Measurements from ENCODE around the gene JMJD1C.
"Not testable (repeated sequence)": the region's sequence is repeated elsewhere in the genome, so short reads cannot be mapped to it uniquely, and the experiment has no call there.

The JMJD1C gene

DNA sequence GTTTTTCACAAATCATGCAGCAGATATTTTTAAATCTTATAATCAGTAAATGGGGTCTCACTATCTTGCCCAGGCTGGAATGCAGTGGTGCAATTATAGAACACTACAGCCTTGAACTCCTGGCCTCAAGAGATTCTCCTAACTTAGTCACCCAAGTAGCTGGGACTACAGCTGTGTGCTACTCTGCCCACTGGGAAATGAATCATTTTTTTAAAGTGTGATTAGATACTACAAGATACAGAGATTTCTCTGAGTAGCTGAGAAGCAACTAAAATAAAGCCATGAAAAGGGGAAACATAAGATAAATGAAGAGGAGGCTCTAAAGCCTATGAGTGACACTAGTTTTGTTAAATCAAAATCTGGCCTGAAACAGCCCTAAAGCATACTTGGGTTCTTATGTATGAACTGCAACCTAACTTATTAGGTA, 119.7 kb downstream of the JMJD1C start:
- DNase-seq: no peak

DNA sequence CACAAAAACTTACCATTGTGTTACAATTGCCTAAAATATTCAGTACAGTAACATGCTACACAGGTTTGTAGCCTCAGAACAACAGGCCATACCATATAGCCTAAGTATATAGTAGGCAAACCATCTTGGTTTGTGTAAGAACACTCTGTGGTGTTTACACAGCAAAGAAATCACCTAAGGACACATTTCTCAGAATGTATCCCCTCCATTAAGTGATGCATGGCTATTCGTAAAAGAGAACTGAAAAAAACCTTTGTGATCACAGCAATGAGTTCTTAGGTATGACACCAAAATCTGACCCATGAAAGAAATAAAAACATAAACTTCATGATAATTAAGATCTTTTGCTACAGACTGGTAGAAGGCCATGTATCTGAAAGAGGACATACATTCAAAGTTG, 121.5 kb downstream of the JMJD1C start:
- no peak for DNase-seq

DNA sequence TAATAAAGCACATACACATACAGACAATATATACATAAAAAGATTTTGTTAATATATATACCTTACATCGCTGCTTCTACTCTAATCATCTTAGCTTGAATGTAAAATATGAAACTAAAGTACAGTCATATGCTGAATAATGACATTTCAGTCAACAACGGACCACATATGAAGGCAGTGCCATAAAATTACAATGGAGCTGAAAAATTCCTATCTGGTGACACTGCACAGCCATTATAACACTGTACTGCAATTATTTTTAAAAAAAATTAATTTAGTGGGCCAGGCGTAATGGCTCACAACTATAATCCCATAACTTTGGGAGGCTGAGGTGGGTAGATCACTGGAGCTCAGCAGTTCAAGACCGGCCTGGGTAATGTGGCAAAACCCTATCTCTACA, 122.3 kb downstream of the JMJD1C start:
- DNase-seq: no peak

DNA sequence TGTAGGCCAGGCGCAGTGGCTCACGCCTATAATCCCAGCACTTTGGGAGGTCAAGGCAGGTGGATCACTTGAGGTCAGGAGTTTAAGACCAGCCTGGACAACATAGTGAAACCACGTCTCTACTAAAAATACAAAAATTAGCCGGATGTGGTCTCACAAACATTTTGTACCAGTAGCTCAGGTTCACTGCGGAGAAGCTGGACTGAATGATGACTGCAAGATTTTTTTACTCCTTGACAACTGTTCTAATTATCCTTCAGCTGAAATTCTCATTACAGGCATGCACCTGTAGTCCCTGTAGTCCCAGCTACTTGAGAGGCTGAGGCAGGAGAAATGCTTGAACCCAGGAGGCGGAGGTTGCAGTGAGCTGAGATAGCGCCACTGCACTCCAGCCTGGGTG, 126.1 kb downstream of the JMJD1C start:
- not testable (repeated sequence) for DNase-seq

DNA sequence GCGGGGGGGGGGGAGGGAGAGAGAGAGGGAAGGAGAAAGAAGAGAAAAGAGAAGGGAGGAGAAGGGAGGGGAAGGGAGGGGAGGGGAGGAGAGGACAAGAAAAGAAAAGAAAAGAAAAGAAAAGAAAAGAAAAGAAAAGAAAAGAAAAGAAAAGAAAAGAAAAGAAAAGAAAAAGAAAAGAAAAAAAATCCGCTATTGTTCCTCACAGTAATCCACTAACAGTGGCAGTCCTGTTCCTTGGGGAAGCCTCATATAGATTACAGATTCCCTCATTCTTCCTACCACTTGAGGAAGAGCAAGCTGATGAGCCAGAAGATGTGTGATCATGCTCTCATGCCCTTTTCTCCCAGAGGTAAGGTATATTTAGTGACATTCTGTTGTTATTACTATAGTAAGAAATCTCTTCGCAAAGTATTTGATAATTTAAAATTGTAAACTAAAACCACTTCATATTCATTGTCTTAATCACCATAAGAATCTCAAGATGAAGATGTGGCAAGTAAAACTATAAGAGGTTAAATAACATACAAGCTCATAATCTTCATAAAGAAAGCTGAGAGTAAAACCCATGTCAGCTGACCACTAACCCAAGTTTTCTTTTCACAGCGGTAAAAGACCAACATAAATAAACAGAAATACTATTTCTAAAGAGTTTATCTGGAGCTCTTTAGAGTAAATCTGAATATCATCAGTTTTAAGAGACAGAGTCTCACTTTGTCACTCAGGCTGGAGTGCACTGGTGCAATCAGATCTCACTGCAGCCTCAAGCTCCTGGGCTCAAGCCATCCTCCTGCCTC, 128.1 kb downstream of the JMJD1C start:
- no peak for DNase-seq

DNA sequence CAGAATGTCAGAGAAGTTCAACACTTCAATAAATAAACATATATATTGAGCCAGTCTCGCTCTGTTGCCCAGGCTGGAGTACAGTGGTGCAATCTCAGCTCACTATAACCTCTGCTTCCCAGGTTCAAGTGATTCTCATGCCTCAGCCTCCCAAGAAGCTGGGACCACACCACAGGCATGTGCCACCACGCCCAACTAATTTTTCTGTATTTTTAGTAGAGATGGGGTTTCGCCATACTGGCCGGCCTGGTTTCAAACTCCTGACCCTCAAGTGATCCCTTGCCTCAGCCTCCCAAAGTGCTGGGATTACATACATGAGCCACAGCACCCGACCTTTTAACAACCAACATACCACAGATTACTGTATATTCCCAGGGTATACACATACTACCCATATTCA, 134.2 kb downstream of the JMJD1C start:
- DNase-seq: no peak

DNA sequence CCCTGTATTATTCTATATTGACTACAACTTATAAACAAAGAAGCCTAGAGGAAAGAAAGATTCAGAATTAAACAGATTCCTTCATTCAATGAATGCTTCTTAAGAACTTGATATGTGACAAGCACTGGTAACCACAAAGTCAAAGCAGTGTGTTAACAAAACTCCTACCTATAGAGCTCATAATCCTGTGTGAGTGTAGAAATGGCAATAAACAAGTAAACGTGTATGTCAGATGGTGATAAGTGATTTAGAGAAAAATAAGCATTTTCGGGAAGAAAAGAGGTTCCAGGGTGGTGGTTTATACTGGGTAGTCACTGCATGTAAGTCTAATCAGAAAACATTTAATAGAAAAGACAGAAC, 141.3 kb downstream of the JMJD1C start:
- DNase-seq: no peak

DNA sequence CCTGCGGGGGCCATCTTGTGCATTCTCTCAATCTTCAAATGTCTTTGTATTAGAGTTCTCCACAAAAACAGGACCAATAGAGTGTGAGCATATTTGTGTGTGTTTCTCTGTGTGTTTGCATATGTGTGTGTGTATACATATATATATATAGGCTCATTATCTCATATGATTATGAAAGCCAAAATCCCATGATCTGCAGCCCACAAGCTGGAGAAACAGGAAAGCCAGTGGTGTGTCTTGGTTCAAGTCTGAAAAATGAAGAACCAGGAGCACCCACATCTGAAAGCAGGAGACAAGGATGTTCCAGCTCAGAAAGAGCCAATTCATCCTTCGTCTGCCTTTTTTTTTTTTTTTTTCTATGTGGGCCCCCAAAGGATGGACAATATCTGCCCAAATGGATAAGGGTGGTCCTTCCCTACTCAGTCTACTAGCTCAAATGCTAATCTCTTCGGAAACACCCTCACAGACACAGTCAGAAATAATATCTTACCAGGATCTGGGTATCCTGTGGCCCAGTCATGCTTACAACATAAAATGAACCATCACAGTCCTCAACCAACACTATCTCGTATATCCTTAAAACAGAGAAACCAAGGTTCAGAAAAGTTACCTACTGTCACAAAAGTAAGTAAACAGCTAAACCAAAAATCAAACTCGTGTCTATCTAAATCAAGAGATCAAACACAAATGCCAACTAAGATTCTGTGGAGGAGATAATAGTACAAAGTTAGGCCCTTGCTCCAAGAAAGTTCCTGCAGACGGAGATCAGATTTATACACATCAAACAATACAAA, 141.9 kb downstream of the JMJD1C start:
- no peak for DNase-seq

DNA sequence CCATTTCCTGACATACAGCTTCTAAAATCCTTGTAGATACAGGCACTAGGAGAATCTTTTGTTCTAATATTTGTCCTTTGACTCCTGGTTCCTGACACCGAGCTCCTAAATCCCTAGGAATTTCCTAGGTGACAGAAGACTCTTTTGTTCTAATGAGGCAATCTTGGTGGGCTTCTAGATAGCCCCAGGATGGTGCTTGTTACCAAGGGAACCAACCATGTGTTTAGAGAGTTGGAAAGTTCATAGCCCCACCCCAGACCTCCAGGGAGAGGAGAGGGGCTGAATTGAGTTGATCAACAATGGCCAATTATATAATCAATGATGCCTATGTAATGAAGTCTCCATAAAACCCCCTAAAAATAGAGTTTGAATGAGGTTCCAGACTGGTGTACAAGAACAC, 145.1 kb downstream of the JMJD1C start:
- DNase-seq: no peak

DNA sequence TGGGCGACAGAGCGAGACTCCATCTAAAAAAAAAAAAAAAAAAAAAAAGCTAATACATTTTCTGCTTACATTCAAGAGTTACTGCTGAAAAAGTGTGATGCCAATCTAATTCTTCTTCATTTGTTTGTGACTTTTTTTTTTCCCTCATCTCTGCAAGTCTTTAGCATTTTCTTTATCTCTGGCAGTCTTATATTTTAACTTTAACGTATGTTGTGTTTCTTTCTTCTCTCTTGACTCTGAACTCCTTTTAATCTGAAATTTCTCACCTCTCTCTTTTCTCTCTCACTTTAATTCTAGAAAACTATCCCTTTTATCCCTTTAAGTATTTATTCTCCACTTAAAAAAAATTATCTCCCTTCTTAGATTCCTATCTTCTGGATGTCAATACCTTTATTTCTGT, 146.5 kb downstream of the JMJD1C start:
- DNase-seq: no peak

DNA sequence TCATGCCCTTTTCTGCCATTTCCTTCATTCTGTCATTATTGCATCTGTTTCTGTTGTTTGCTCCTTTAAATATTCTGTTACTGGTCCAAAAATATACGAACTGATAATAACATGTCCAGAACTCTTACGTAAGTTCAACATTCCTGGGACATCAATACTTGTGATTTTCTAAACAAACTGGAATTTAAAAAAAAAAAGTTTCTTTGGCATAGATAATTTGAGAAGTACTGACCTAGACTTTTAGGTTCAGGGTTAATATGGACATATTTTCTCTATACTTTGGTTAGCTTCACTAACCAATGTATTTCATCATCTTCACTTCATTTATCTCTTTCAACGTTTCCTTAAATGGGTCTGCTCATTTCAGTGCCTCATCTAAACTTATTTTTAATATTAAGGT, 147.3 kb downstream of the JMJD1C start:
- DNase-seq: no peak

DNA sequence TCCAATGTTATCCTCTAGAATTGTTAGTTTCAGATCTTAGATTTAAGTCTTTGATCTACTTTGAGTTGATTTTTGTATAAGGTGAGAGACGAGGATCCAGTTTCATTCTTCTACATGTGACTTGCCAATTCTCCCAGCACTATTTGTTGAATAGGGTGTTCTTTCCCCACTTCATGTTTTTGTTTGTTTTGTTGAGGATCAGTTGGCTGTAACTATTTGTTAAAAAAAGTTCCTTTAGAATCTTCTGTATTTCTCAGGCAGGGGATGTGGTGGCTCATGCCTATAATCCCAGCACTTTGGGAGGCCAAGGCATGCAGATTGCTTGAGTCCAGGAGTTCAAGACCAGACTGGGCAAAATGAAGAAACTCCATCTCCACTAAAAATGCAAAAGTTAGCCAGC, 151.8 kb downstream of the JMJD1C start:
- no peak for DNase-seq

DNA sequence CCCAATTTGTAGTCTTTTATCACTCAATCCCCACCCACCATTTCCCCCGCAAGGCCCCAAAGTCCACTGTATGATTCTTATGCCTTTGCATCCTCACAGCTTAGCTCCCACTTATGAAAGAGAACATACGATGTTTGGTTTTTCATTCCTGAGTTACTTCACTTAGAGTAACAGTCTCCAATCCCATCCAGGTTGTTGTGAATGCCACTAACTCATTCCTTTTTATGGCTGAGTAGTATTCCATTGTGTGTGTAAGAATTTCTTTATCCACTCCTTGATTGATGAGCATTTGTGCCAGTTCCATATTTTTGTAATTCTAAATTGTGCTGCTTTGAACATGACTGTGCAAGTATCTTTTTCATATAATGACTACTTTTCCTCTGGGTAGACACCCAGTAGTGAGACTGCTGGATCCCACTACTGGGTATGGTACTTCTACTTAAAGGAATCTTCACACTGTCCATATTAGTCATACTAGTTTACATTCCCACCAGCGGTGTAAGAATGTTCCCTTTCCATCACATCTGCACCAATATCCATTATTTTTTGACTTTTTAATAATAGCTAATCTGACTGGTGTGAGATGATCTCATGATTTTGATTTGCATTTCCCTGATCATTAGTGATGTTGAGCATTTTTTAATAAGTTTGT, 152.6 kb downstream of the JMJD1C start:
- DNase-seq: no peak

DNA sequence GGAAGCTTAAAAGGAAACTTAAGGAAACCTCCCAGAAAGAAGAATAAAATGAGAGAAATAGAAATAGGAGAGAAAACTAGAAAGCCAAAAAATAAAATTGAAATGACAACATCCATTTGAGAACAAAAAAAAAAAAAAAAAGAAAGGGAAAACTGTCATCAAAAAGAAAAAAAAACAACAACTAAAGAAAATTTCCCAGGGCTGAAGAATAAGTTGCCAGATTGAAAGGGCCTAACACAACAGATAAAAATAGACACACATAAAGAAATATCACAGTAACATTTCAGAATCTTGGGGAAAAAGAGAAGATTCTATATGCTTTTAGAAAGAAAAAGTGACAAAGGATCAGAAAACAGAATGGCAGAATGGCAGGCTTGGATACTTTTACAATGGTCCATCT, 157.1 kb downstream of the JMJD1C start:
- no peak for DNase-seq

DNA sequence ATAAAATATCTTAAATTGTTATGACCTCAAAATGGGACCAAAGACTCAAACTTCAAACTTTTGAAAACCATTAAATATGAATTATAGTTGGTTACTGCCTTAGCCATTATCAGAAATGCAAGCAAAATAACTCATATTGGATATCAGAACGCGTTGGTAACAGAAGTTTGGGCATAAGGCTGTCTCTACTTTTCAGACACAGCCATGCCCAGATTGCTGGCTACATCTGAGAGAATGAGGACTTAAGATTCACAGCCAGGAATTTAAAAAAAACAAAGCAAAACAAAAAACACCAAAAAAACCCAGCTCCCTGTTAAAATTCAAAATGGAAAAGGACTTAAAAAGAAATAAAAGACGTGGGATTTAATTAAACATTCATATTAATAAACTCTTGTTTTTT, 161.6 kb downstream of the JMJD1C start:
- no peak for DNase-seq

DNA sequence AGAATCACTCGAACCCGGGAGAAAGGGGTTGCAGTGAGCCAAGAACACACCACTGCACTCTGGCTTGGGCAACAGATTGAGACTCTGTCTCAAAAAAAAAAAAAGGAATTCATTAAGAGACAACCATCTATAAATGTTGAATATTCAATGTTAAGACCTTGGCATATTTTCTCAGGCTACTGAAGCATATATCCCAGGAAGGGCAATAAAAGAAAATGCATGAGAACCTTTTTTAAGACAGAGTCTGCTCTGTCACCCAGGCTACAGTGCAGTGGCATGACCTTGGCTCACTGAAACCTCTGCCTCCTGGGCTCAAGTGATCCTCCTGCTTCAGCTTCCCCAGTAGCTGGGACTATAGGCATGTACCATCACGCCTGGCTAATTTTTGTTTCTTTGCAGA, 165.0 kb downstream of the JMJD1C start:
- no peak for DNase-seq

DNA sequence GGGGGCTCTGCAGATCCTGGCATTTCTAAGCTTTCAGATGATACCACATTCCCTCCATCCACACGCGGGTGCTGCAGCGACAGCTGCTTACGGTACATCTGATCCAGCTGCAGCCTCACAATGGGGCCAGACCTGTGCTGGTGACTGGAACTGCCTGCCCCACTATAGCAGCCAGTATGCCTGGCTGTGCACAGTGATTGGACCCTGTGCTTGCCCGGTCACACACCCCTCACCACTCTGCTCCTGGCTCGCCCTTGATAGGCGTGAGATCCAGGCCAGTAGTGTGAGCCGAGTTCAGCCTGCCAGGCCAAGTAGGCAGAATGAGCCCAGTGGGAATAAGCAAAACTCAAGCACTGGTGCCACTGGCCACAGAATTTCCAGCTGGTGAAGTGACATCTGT, 167.8 kb downstream of the JMJD1C start:
- no peak for DNase-seq

DNA sequence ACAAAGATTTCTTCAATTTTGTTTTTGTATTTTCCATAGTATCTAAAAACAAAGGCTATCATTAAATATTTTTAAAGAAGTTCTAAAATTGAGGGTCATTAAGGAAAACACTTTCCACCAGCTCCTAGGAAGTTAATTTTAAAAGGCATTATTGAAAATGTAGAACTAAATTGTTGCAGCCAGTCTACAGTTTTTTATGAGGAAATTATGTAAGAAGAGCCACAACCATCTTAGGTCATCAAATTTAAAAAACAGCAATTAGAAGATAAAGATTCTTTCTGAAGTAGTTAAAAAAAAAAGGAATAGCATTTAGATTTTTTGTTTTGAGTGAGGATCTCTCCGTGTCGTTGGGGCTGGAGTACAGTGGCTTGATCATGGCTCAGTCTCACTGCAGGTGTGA, 171.0 kb downstream of the JMJD1C start:
- DNase-seq: no peak

DNA sequence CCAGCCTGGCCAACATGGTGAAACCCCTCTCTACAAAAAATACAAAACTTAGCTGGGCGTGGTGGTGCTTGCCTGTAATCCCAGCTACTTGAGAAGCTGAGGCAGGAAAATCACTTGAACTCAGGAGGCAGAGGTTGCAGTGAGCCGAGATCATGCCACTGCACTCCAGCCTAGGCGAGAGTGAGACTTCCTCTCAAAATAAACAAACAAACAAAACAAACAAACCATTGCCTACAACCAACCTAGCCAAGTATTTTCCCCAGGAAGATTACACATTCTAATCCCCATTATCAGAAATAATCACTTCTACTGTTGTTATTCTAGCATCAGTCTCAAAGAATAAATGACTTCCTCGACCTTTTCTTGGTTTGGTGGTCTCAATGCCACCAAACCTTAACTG, 172.9 kb downstream of the JMJD1C start:
- DNase-seq: not testable (repeated sequence)

DNA sequence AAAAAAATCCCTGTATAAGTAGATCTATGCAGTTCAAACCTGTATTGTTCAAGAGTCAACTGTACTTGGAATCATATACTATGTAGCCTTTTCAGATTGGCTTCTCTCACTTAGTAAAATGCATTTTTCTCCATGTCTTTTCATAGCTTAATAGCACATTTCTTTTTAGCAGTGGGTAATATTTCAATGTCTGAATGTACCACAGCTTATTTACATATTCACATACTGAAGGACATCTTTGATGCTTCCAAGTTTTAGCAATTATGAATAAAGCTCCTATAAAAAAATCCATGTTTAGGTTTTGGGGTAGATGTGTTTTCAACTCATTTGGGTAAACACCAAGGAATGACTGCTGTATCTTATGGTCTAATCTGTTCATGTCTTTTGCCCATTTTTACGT, 177.6 kb downstream of the JMJD1C start:
- no peak for DNase-seq

DNA sequence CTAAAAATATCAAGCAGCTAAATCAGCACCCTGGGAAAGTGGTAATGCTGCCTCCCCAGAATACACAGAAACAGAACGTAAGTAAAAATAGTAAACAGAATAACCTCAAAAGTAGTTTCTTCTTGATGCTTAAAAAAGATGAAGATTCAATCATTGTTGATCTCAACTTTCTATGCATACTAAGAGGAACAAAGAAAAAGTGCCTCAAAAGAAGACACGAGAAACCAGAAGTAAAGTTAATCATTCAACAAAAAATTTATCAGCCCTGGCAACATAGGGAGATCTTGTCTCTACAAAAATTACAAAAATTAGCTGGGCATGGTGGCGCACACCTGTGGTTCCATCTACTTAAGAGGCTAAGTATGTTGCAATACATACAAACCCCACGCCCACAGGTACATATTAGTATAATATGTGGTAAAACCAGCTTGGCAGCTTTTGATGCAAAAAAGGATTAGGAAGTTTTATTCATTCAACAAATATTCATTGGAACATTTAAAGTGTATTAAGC, 179.0 kb downstream of the JMJD1C start:
- DNase-seq: no peak

DNA sequence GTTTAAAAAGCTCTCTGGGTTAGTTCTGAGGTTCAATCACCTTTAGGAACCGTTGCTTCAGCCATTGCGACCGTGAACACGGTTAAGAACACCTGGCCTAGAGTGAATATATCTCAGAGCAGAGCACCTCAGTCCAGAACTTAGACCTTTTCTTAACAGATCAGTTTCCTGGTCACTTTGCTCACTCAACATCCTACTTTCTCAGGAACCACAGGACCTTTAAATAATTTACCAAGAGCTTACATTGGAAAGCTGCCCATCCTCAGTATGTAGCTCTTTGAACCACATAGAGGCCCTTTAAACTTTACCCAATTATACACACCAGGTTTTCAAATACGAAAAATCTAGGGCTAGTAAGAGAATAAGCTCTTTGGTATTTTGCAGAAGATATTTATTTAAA, 179.4 kb downstream of the JMJD1C start:
- no peak for DNase-seq

DNA sequence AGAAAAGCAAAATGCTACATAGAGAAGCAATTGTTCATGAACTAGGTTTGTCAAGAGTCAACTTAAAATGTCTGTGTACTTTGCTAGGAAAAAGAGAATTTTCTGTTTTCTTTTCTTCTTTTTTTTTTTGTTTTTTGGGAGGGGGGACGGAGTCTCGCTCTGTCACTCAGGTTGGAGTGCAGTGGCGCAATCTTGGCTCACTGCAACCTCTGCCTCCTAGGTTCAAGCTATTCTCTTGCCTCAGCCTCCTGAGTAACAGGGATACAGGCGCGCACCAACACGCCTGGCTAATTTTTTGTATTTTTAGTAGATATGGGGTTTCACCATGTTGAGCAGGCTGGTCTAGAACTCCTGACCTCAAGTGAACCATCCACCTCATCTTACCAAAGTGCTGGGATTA, 181.9 kb downstream of the JMJD1C start:
- not testable (repeated sequence) for DNase-seq

DNA sequence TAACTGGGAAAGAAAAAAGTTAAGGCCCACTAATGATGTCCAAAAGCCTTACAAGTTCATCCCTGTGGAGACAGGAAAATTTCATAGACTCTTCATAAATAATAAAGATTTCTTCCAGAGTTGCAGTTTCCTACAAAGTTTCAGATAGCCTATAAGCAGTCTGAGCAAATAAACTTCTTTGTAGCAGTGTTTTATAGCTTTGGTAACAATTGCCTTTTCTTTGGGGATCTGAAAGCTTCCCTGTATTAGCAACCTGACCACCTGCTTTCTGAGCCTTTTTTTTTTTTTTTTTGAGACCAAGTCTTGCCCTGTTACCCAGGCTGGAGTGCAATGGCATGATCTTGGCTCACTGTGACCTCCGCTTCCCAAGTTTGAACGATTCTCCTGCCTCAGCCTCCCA, 182.7 kb downstream of the JMJD1C start:
- DNase-seq: no peak

Measured in NCI-H510A treated with DMSO at 0.1 percent for 48 hours (cell line).